ENCODE results near the gene DNM1.
"Not testable (repeated sequence)": the region's sequence is repeated elsewhere in the genome, so short reads cannot be mapped to it uniquely, and the experiment has no call there.

The DNM1 gene

GRCh38 chr9:128271512-128271911 lies 68.3 kb downstream of the DNM1 start:
- Histone ChIP-seq H3K4me1 (ENCODE audit: insufficient read depth, low read length) (no peaks in the 10 kb centered on the region), H3K36me3 (ENCODE audit: insufficient read depth, low read length) (peaks cover 13% of the 10 kb centered on the region), H3K9me3 (ENCODE audit: control insufficient read depth, insufficient read depth, low read length) (no peaks in the 10 kb centered on the region), H3K9ac (ENCODE audit: low read depth, low read length) (no peak overlapping the region)

GRCh38 chr9:128274245-128274644 lies 71.1 kb downstream of the DNM1 start:
- Histone ChIP-seq H3K9ac (ENCODE audit: low read depth, low read length) (no peak overlapping the region), H3K9me3 (ENCODE audit: control insufficient read depth, insufficient read depth, low read length) (no peaks in the 10 kb centered on the region), H3K4me1 (ENCODE audit: insufficient read depth, low read length) (no peaks in the 10 kb centered on the region), H3K36me3 (ENCODE audit: insufficient read depth, low read length) (peaks cover 6% of the 10 kb centered on the region)

GRCh38 chr9:128275198-128276007 lies 72.2 kb downstream of the DNM1 start, which contains the start of gene GOLGA2:
Gene GOLGA2 (minus strand): TSS chr9:128276007. CDS start chr9:128275976, 31 bp downstream.
- peaks cover 6% of the 10 kb centered on the region for H3K36me3 ChIP-seq (ENCODE audit: insufficient read depth, low read length)
- peak within 1 kb of the TSS; percentile 98 for H3K9ac ChIP-seq (ENCODE audit: low read depth, low read length)
- no peaks in the 10 kb centered on the region for H3K4me1 ChIP-seq (ENCODE audit: insufficient read depth, low read length)
- H3K9me3 ChIP-seq (ENCODE audit: control insufficient read depth, insufficient read depth, low read length): no peaks in the 10 kb centered on the region

GRCh38 chr9:128276008-128276573 lies 72.9 kb downstream of the DNM1 start, which contains the start of gene SWI5:
Gene SWI5 (plus strand): TSS chr9:128276276.
- peak within 1 kb of the TSS; percentile 98 for H3K9ac ChIP-seq (ENCODE audit: low read depth, low read length)
- H3K36me3 ChIP-seq (ENCODE audit: insufficient read depth, low read length): peaks cover 6% of the 10 kb centered on the region
- H3K4me1 ChIP-seq (ENCODE audit: insufficient read depth, low read length): no peaks in the 10 kb centered on the region
- no peaks in the 10 kb centered on the region for H3K9me3 ChIP-seq (ENCODE audit: control insufficient read depth, insufficient read depth, low read length)

GRCh38 chr9:128276574-128277270 lies 73.5 kb downstream of the DNM1 start:
- Histone ChIP-seq H3K9me3 (ENCODE audit: control insufficient read depth, insufficient read depth, low read length) (no peaks in the 10 kb centered on the region), H3K9ac (ENCODE audit: low read depth, low read length) (peak overlapping the region; percentile 98), H3K36me3 (ENCODE audit: insufficient read depth, low read length) (peaks cover 6% of the 10 kb centered on the region), H3K4me1 (ENCODE audit: insufficient read depth, low read length) (no peaks in the 10 kb centered on the region)

GRCh38 chr9:128279088-128280073 lies 76.2 kb downstream of the DNM1 start:
- H3K9me3 ChIP-seq (ENCODE audit: control insufficient read depth, insufficient read depth, low read length); H3K36me3 ChIP-seq (ENCODE audit: insufficient read depth, low read length); H3K4me1 ChIP-seq (ENCODE audit: insufficient read depth, low read length); H3K9ac ChIP-seq (ENCODE audit: low read depth, low read length): not testable (repeated sequence)

- Histone ChIP-seq H3K4me1 (ENCODE audit: insufficient read depth, low read length) (no peaks in the 10 kb centered on the region), H3K9ac (ENCODE audit: low read depth, low read length) (no peak overlapping the region), H3K9me3 (ENCODE audit: control insufficient read depth, insufficient read depth, low read length) (no peaks in the 10 kb centered on the region), H3K36me3 (ENCODE audit: insufficient read depth, low read length) (peaks cover under 1% of the 10 kb centered on the region; the same call in 1 of the 2 replicates)
Observed at GRCh38 chr9:128280084-128280622, 77.0 kb downstream of the DNM1 start.

- no peak overlapping the region for H3K9ac ChIP-seq (ENCODE audit: low read depth, low read length)
- H3K4me1 ChIP-seq (ENCODE audit: insufficient read depth, low read length): no peaks in the 10 kb centered on the region
- H3K9me3 ChIP-seq (ENCODE audit: control insufficient read depth, insufficient read depth, low read length): no peaks in the 10 kb centered on the region
- peaks cover 3% of the 10 kb centered on the region; the same call in 1 of the 2 replicates for H3K36me3 ChIP-seq (ENCODE audit: insufficient read depth, low read length)
Observed at GRCh38 chr9:128282500-128282899, 79.3 kb downstream of the DNM1 start.

- Histone ChIP-seq H3K4me1 (ENCODE audit: insufficient read depth, low read length) (no peaks in the 10 kb centered on the region), H3K9ac (ENCODE audit: low read depth, low read length) (no peak overlapping the region), H3K36me3 (ENCODE audit: insufficient read depth, low read length) (peaks cover 3% of the 10 kb centered on the region; the same call in 1 of the 2 replicates), H3K9me3 (ENCODE audit: control insufficient read depth, insufficient read depth, low read length) (no peaks in the 10 kb centered on the region)
Observed at GRCh38 chr9:128285033-128285784, 82.0 kb downstream of the DNM1 start.

GRCh38 chr9:128286440-128286839 lies 83.3 kb downstream of the DNM1 start:
- H3K36me3 ChIP-seq (ENCODE audit: insufficient read depth, low read length): peaks cover 3% of the 10 kb centered on the region; the same call in 1 of the 2 replicates
- no peaks in the 10 kb centered on the region for H3K9me3 ChIP-seq (ENCODE audit: control insufficient read depth, insufficient read depth, low read length)
- H3K9ac ChIP-seq (ENCODE audit: low read depth, low read length): no peak overlapping the region
- H3K4me1 ChIP-seq (ENCODE audit: insufficient read depth, low read length): no peaks in the 10 kb centered on the region

GRCh38 chr9:128288273-128289004 lies 85.3 kb downstream of the DNM1 start:
- no peak overlapping the region for H3K9ac ChIP-seq (ENCODE audit: low read depth, low read length)
- peaks cover 3% of the 10 kb centered on the region; the same call in 1 of the 2 replicates for H3K36me3 ChIP-seq (ENCODE audit: insufficient read depth, low read length)
- H3K9me3 ChIP-seq (ENCODE audit: control insufficient read depth, insufficient read depth, low read length): no peaks in the 10 kb centered on the region
- no peaks in the 10 kb centered on the region for H3K4me1 ChIP-seq (ENCODE audit: insufficient read depth, low read length)

- H3K9me3 ChIP-seq (ENCODE audit: control insufficient read depth, insufficient read depth, low read length): no peaks in the 10 kb centered on the region
- H3K4me1 ChIP-seq (ENCODE audit: insufficient read depth, low read length): no peaks in the 10 kb centered on the region
- no peak overlapping the region for H3K9ac ChIP-seq (ENCODE audit: low read depth, low read length)
- H3K36me3 ChIP-seq (ENCODE audit: insufficient read depth, low read length): no peaks in the 10 kb centered on the region
Observed at GRCh38 chr9:128292009-128292408, 88.8 kb downstream of the DNM1 start.
